Activated naive CD8-positive, alpha-beta T cell treated with anti-CD3 and anti-CD28 coated beads, Interleukin-2, amount 50 U/mL, for 24 hours (primary cell): ENCODE results near the gene HNRNPCL4.
"Not testable (repeated sequence)": the region's sequence is repeated elsewhere in the genome, so short reads cannot be mapped to it uniquely, and the experiment has no call there.

ENCODE experiments used
- ATAC-seq: fragments of 150-1000 bp; cut with Tn5 transposase; one replicate; pipeline ENCODE4 v1.10.0; 2021
- DNase-seq: peaks from one replicate; pipeline ENCODE4 v3.0.0; 2021
- H3K27ac Mint-ChIP-seq: one replicate; pipeline ENCODE4 v1.8.0; 2021; ENCODE audit warnings: mild to moderate bottlenecking, mixed read lengths
- H3K27me3 Mint-ChIP-seq: one replicate; pipeline ENCODE4 v1.8.0; 2021; ENCODE audit warnings: mixed read lengths
- H3K36me3 Mint-ChIP-seq: one replicate; pipeline ENCODE4 v1.8.0; 2021; ENCODE audit warnings: low read depth, mixed read lengths
- H3K4me1 Mint-ChIP-seq: one replicate; pipeline ENCODE4 v1.8.0; 2021; ENCODE audit warnings: mixed read lengths
- H3K4me3 Mint-ChIP-seq: one replicate; pipeline ENCODE4 v1.8.0; 2021; ENCODE audit warnings: mild to moderate bottlenecking, moderate library complexity, mixed read lengths
- H3K9me3 Mint-ChIP-seq: one replicate; pipeline ENCODE4 v1.8.0; 2021; ENCODE audit warnings: mixed read lengths

HNRNPCL4 gene

GRCh38 chr1:13165531-13165930, at the start of gene HNRNPCL4:
HNRNPCL4 (minus strand) TSS chr1:13165631; CDS start chr1:13165467, 164 bp downstream.
- DNase-seq, H3K4me3 Mint-ChIP-seq, H3K4me1 Mint-ChIP-seq, H3K36me3 Mint-ChIP-seq, H3K9me3 Mint-ChIP-seq, H3K27ac Mint-ChIP-seq, ATAC-seq, H3K27me3 Mint-ChIP-seq: not testable (repeated sequence)

GRCh38 chr1:13208712-13209111, 43.3 kb upstream of the HNRNPCL4 start:
- not testable (repeated sequence) for H3K4me1 Mint-ChIP-seq, H3K27ac Mint-ChIP-seq, H3K4me3 Mint-ChIP-seq

GRCh38 chr1:13201309-13201708, 35.9 kb upstream of the HNRNPCL4 start, which contains the start of gene PRAMEF13:
PRAMEF13 (minus strand) TSS chr1:13201409; CDS start chr1:13199589, 1,820 bp downstream.
- H3K36me3 Mint-ChIP-seq, H3K9me3 Mint-ChIP-seq, H3K27ac Mint-ChIP-seq, ATAC-seq, H3K4me1 Mint-ChIP-seq, H3K27me3 Mint-ChIP-seq, DNase-seq, H3K4me3 Mint-ChIP-seq: not testable (repeated sequence)

More at GRCh38 chr1:13208712-13209111, 43.3 kb upstream of the HNRNPCL4 start:
- not testable (repeated sequence) for H3K9me3 Mint-ChIP-seq, H3K27me3 Mint-ChIP-seq, DNase-seq, H3K36me3 Mint-ChIP-seq, ATAC-seq

GRCh38 chr1:13171548-13171947, 6.1 kb upstream of the HNRNPCL4 start, which contains the start of gene PRAMEF9:
PRAMEF9 (plus strand) TSS chr1:13171848; CDS start chr1:13175281, 3,433 bp downstream.
- H3K27ac Mint-ChIP-seq, H3K36me3 Mint-ChIP-seq, H3K4me1 Mint-ChIP-seq, H3K9me3 Mint-ChIP-seq, DNase-seq, H3K4me3 Mint-ChIP-seq, ATAC-seq, H3K27me3 Mint-ChIP-seq: not testable (repeated sequence)

- H3K4me1 Mint-ChIP-seq, H3K9me3 Mint-ChIP-seq, ATAC-seq, DNase-seq, H3K4me3 Mint-ChIP-seq, H3K36me3 Mint-ChIP-seq, H3K27ac Mint-ChIP-seq, H3K27me3 Mint-ChIP-seq: not testable (repeated sequence)
These were observed 9.5 kb downstream of the HNRNPCL4 start, which contains the start of gene PRAMEF26 for GRCh38 chr1:13155909-13156308. PRAMEF26 (minus strand) TSS chr1:13156009; CDS start chr1:13153095, 2,914 bp downstream.

GRCh38 chr1:13116754-13117153, 48.7 kb downstream of the HNRNPCL4 start, which contains the start of gene HNRNPCL2:
HNRNPCL2 (minus strand) TSS chr1:13116854; CDS start chr1:13116400, 454 bp downstream.
- not testable (repeated sequence) for H3K4me1 Mint-ChIP-seq, H3K36me3 Mint-ChIP-seq, H3K27ac Mint-ChIP-seq, H3K4me3 Mint-ChIP-seq, DNase-seq, ATAC-seq, H3K9me3 Mint-ChIP-seq, H3K27me3 Mint-ChIP-seq
